Measurements from ENCODE around the gene ANP32A. TPM values are rescaled to one million over a fixed set of nuclear protein-coding genes. Genes with fewer than 3 reads are reported as not detected.
A peak's percentile ranks its signal among the peaks of the same experiment; 100 is the strongest.

ANP32A gene
- total RNA-seq, 1 donor from 2014 or later, result 129 TPM

GRCh38 chr15:68784206-68784605 is 36.5 kb downstream of the ANP32A start:
- intact Hi-C loops (cut with DNase I), result no loop called here
- DNase-seq, result no peak
- Histone ChIP-seq H3K36me3 (peaks cover 82% of the 10 kb centered on the region), H3K4me1 (peaks cover 58% of the 10 kb centered on the region), H3K4me3 (no peak overlapping the region), H3K27me3 (ENCODE audit: low read depth) (no peaks in the 10 kb centered on the region), H3K9me3 (no peaks in the 10 kb centered on the region), H3K27ac (no peak overlapping the region)
- TF ChIP-seq, protein P1, sequence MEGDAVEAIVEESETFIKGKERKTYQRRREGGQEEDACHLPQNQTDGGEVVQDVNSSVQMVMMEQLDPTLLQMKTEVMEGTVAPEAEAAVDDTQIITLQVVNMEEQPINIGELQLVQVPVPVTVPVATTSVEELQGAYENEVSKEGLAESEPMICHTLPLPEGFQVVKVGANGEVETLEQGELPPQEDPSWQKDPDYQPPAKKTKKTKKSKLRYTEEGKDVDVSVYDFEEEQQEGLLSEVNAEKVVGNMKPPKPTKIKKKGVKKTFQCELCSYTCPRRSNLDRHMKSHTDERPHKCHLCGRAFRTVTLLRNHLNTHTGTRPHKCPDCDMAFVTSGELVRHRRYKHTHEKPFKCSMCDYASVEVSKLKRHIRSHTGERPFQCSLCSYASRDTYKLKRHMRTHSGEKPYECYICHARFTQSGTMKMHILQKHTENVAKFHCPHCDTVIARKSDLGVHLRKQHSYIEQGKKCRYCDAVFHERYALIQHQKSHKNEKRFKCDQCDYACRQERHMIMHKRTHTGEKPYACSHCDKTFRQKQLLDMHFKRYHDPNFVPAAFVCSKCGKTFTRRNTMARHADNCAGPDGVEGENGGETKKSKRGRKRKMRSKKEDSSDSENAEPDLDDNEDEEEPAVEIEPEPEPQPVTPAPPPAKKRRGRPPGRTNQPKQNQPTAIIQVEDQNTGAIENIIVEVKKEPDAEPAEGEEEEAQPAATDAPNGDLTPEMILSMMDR (IDR thresholded peaks at IDR 0.05), result no peak
- ATAC-seq, result no peak

DNA sequence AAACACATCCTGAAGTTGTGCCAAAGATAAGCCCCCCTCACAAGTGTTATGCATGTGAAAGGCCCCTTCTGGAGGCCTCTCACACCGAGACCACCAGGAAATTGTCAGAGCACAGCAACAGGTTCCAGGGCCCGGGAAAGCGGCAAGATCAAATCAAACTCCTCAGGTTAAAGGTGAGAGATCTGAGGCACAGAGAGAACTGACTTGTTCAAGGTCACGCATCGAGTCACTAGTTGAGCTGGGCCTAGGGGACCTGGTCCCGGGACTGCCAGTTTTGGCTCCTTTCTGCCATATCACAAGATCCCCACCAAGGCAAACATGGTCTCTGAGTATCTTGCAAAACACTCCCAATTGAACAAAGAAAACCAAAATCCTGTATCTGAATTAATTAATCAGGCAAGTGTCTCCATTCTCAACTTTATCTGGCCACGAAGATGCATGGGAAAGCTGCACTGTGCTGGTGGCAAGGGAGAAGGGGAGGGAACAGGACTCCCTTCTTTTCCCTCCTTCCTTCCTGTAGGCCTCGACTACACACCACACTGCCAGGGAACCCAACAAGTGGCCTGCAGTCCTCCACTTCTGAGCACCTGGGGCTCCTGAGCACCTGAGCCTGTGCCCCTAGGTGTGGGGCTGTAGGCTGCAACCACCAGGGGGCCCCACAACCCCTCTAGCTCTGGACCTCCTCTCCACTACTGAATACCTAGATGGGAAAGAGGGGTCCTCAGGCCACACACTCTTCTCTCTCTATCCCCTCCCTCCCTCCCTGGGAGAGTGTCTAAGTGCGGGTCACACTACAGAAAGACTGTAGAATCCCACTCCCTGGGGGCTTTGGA is 37.3 kb downstream of the ANP32A start:
- no peaks in the 10 kb centered on the region for H3K9me3 ChIP-seq
- TF ChIP-seq, protein P1 (IDR thresholded peaks at IDR 0.05), result peak; percentile 73
- H3K27ac ChIP-seq, result no peak overlapping the region
- H3K4me1 ChIP-seq, result peaks cover 50% of the 10 kb centered on the region
- no peaks in the 10 kb centered on the region for H3K27me3 ChIP-seq (ENCODE audit: low read depth)
- DNase-seq (peak; percentile 75), ATAC-seq (peak; percentile 60 to 74)
- no peak overlapping the region for H3K4me3 ChIP-seq
- peaks cover 90% of the 10 kb centered on the region for H3K36me3 ChIP-seq
- intact Hi-C loops (cut with DNase I), result no loop called here

GRCh38 chr15:68782589-68783161 is 38.0 kb downstream of the ANP32A start:
- Histone ChIP-seq H3K9me3 (no peaks in the 10 kb centered on the region), H3K4me3 (no peak overlapping the region), H3K27me3 (ENCODE audit: low read depth) (no peaks in the 10 kb centered on the region), H3K4me1 (peaks cover 42% of the 10 kb centered on the region), H3K27ac (peak overlapping the region; percentile 75), H3K36me3 (peaks cover 90% of the 10 kb centered on the region)
- ATAC-seq (peak in 1 of 2 donors; percentile 5), DNase-seq (no peak)
- intact Hi-C loops (cut with DNase I), result no loop called here
- TF ChIP-seq, protein P1 (IDR thresholded peaks at IDR 0.05), result no peak

GRCh38 chr15:68781766-68782588 is 38.7 kb downstream of the ANP32A start:
- Histone ChIP-seq H3K4me3 (peak overlapping the region; percentile 2), H3K9me3 (no peaks in the 10 kb centered on the region), H3K4me1 (peaks cover 38% of the 10 kb centered on the region), H3K27me3 (ENCODE audit: low read depth) (no peaks in the 10 kb centered on the region), H3K27ac (peak overlapping the region; percentile 75), H3K36me3 (peaks cover 83% of the 10 kb centered on the region)
- ATAC-seq (peak; percentile 62 to 71), DNase-seq (peak; percentile 74)
- TF ChIP-seq, protein P1 (IDR thresholded peaks at IDR 0.05), result no peak
- intact Hi-C loops (cut with DNase I), result no loop called here

DNA sequence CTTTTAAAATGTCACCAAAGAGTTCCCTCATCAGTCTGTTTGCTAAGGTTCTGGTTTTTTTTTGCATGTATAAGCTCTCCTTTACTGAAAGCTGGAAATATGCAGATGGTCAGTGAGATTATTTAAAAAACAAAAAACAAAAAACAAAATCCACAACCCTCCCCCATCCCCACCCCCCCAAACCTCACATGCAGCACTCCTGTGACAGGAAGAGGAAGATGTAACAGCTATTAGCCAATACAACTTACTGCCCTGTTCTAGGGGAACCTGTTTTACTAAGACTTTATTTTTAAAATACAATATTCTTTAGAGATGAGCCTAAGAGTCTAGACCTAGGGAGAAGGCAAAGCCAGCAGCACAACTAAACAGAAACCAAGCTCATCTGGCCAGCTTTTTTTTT is 39.5 kb downstream of the ANP32A start:
- Histone ChIP-seq H3K4me1 (peaks cover 36% of the 10 kb centered on the region), H3K4me3 (no peak overlapping the region), H3K36me3 (peaks cover 75% of the 10 kb centered on the region), H3K27ac (peak overlapping the region; percentile 75), H3K9me3 (no peaks in the 10 kb centered on the region), H3K27me3 (ENCODE audit: low read depth) (no peaks in the 10 kb centered on the region)
- DNase-seq, result no peak
- TF ChIP-seq, protein P1 (IDR thresholded peaks at IDR 0.05), result no peak
- peak in 1 of 2 donors; percentile 40 for ATAC-seq
- intact Hi-C loops (cut with DNase I), result no loop called here
